ENCODE measurements around the gene MALAT1.

Gene MALAT1

GRCh38 chr11:65538915-65539743, 40.3 kb downstream of the MALAT1 start:
- ATAC-seq (replicated peaks) (no peak), DNase-seq (no peak)
- no peaks in the 10 kb centered on the region for H3K9me3 Mint-ChIP-seq
- peak overlapping the region; percentile 25 to 31 for H3K4me3 Mint-ChIP-seq
- H3K4me1 Mint-ChIP-seq (ENCODE audit: low read depth in 2 of 2) = peaks cover 8 to 13% of the 10 kb centered on the region in 2 donors
- H3K36me3 Mint-ChIP-seq (ENCODE audit: insufficient read depth) = peaks cover 33% of the 10 kb centered on the region
- H3K27me3 Mint-ChIP-seq = no peaks in the 10 kb centered on the region
- no peak overlapping the region for H3K27ac Mint-ChIP-seq

GRCh38 chr11:65539744-65540289, 41.0 kb downstream of the MALAT1 start:
- ATAC-seq (replicated peaks) (peak; percentile 76), DNase-seq (no peak)
- peak overlapping the region in 1 of 2 donors; percentile 83 for H3K27ac Mint-ChIP-seq
- peaks cover 9 to 15% of the 10 kb centered on the region in 2 donors for H3K4me1 Mint-ChIP-seq (ENCODE audit: low read depth in 2 of 2)
- no peaks in the 10 kb centered on the region for H3K27me3 Mint-ChIP-seq
- H3K36me3 Mint-ChIP-seq (ENCODE audit: insufficient read depth) = peaks cover 28% of the 10 kb centered on the region
- peak overlapping the region; percentile 77 to 78 for H3K4me3 Mint-ChIP-seq
- H3K9me3 Mint-ChIP-seq = no peaks in the 10 kb centered on the region

GRCh38 chr11:65540290-65541092, 41.6 kb downstream of the MALAT1 start:
- no peaks in the 10 kb centered on the region for H3K9me3 Mint-ChIP-seq
- ATAC-seq (replicated peaks) (peak; percentile 80), DNase-seq (peak; percentile 84 to 88 (median 86))
- H3K36me3 Mint-ChIP-seq (ENCODE audit: insufficient read depth) = peaks cover 22% of the 10 kb centered on the region
- no peaks in the 10 kb centered on the region for H3K27me3 Mint-ChIP-seq
- H3K4me1 Mint-ChIP-seq (ENCODE audit: low read depth in 2 of 2) = peaks cover 12 to 16% of the 10 kb centered on the region in 2 donors
- H3K27ac Mint-ChIP-seq = peak overlapping the region in 1 of 2 donors; percentile 83
- H3K4me3 Mint-ChIP-seq = peak overlapping the region; percentile 77 to 78

GRCh38 chr11:65541093-65541982, 42.5 kb downstream of the MALAT1 start:
- Mint-ChIP-seq H3K9me3 (no peaks in the 10 kb centered on the region), H3K27ac (peak overlapping the region; percentile 30 to 83), H3K4me1 (ENCODE audit: low read depth in 2 of 2) (peaks cover 19 to 23% of the 10 kb centered on the region in 2 donors), H3K36me3 (ENCODE audit: insufficient read depth) (peaks cover 22% of the 10 kb centered on the region), H3K4me3 (peak overlapping the region; percentile 77 to 78), H3K27me3 (no peaks in the 10 kb centered on the region)
- ATAC-seq (replicated peaks) (no peak), DNase-seq (no peak)

GRCh38 chr11:65542738-65543390, 44.0 kb downstream of the MALAT1 start:
- H3K4me1 Mint-ChIP-seq (ENCODE audit: low read depth in 2 of 2) = peaks cover 27 to 32% of the 10 kb centered on the region in 2 donors
- H3K4me3 Mint-ChIP-seq = no peak overlapping the region
- no peaks in the 10 kb centered on the region for H3K27me3 Mint-ChIP-seq
- H3K27ac Mint-ChIP-seq = peak overlapping the region; percentile 22 to 27
- no peaks in the 10 kb centered on the region for H3K9me3 Mint-ChIP-seq
- peaks cover 22% of the 10 kb centered on the region for H3K36me3 Mint-ChIP-seq (ENCODE audit: insufficient read depth)
- no peak for ATAC-seq (replicated peaks)
- DNase-seq = no peak

- peaks cover 13% of the 10 kb centered on the region for H3K36me3 Mint-ChIP-seq (ENCODE audit: insufficient read depth)
- peaks cover 35 to 42% of the 10 kb centered on the region in 2 donors for H3K4me1 Mint-ChIP-seq (ENCODE audit: low read depth in 2 of 2)
- H3K27ac Mint-ChIP-seq = peak overlapping the region; percentile 94 to 95
- no peaks in the 10 kb centered on the region for H3K9me3 Mint-ChIP-seq
- DNase-seq (no peak), ATAC-seq (replicated peaks) (no peak)
- peak overlapping the region; percentile 83 to 85 for H3K4me3 Mint-ChIP-seq
- no peaks in the 10 kb centered on the region for H3K27me3 Mint-ChIP-seq
These were observed 47.0 kb downstream of the MALAT1 start for GRCh38 chr11:65545853-65546216.

- peak overlapping the region; percentile 94 to 95 for H3K27ac Mint-ChIP-seq
- peaks cover 36 to 43% of the 10 kb centered on the region in 2 donors for H3K4me1 Mint-ChIP-seq (ENCODE audit: low read depth in 2 of 2)
- H3K36me3 Mint-ChIP-seq (ENCODE audit: insufficient read depth) = peaks cover 16% of the 10 kb centered on the region
- H3K9me3 Mint-ChIP-seq = no peaks in the 10 kb centered on the region
- H3K4me3 Mint-ChIP-seq = peak overlapping the region; percentile 83 to 85
- DNase-seq (peak; percentile 99 to 100 (median 99)), ATAC-seq (replicated peaks) (peak; percentile 83)
- H3K27me3 Mint-ChIP-seq = no peaks in the 10 kb centered on the region
These were observed 47.5 kb downstream of the MALAT1 start for GRCh38 chr11:65546217-65546958.

GRCh38 chr11:65547446-65548125, 48.7 kb downstream of the MALAT1 start:
- H3K4me1 Mint-ChIP-seq (ENCODE audit: low read depth in 2 of 2) = peaks cover 46 to 49% of the 10 kb centered on the region in 2 donors
- peak overlapping the region; percentile 94 to 95 for H3K27ac Mint-ChIP-seq
- peak; percentile 23 for ATAC-seq (replicated peaks)
- H3K36me3 Mint-ChIP-seq (ENCODE audit: insufficient read depth) = peaks cover 18% of the 10 kb centered on the region
- DNase-seq = peak in 2 of 3 experiments; percentile 56 to 64
- no peaks in the 10 kb centered on the region for H3K27me3 Mint-ChIP-seq
- no peaks in the 10 kb centered on the region for H3K9me3 Mint-ChIP-seq
- H3K4me3 Mint-ChIP-seq = peak overlapping the region; percentile 83 to 85

GRCh38 chr11:65548395-65548794, 49.5 kb downstream of the MALAT1 start:
- Mint-ChIP-seq H3K4me3 (peak overlapping the region; percentile 31 to 85), H3K27ac (peak overlapping the region; percentile 87 to 94), H3K9me3 (no peaks in the 10 kb centered on the region), H3K36me3 (ENCODE audit: insufficient read depth) (peaks cover 20% of the 10 kb centered on the region), H3K27me3 (no peaks in the 10 kb centered on the region), H3K4me1 (ENCODE audit: low read depth in 2 of 2) (peaks cover 48 to 53% of the 10 kb centered on the region in 2 donors)
- no peak for ATAC-seq (replicated peaks)
- DNase-seq = no peak

GRCh38 chr11:65549096-65549495, 50.3 kb downstream of the MALAT1 start:
- H3K36me3 Mint-ChIP-seq (ENCODE audit: insufficient read depth) = peaks cover 20% of the 10 kb centered on the region
- H3K27me3 Mint-ChIP-seq = no peaks in the 10 kb centered on the region
- peak overlapping the region in 1 of 2 donors; percentile 49 for H3K4me3 Mint-ChIP-seq
- no peaks in the 10 kb centered on the region for H3K9me3 Mint-ChIP-seq
- H3K27ac Mint-ChIP-seq = no peak overlapping the region
- no peak for ATAC-seq (replicated peaks)
- peaks cover 44 to 51% of the 10 kb centered on the region in 2 donors for H3K4me1 Mint-ChIP-seq (ENCODE audit: low read depth in 2 of 2)
- DNase-seq = no peak

GRCh38 chr11:65551572-65552387, 52.9 kb downstream of the MALAT1 start:
- no peaks in the 10 kb centered on the region for H3K9me3 Mint-ChIP-seq
- ATAC-seq (replicated peaks) (peak; percentile 24), DNase-seq (peak; percentile 48 to 62 (median 53))
- no peaks in the 10 kb centered on the region for H3K27me3 Mint-ChIP-seq
- peaks cover 18% of the 10 kb centered on the region for H3K36me3 Mint-ChIP-seq (ENCODE audit: insufficient read depth)
- peak overlapping the region in 1 of 2 donors; percentile 20 for H3K4me3 Mint-ChIP-seq
- H3K4me1 Mint-ChIP-seq (ENCODE audit: low read depth in 2 of 2) = peaks cover 53 to 59% of the 10 kb centered on the region in 2 donors
- peak overlapping the region; percentile 42 to 86 for H3K27ac Mint-ChIP-seq

All from effector memory CD8-positive, alpha-beta T cell (primary cell).